Type B pancreatic cell (in vitro differentiated cells): Measurements from ENCODE around the gene AFTPH. TPM values are rescaled to one million over a fixed set of nuclear protein-coding genes. Genes with fewer than 3 reads are reported as not detected.

Experiments used
- DNase-seq: peaks from one replicate; pipeline ENCODE4 v3.0.0; 2021; ENCODE audit warnings: mixed read lengths; ENCODE audit not compliant: unreplicated experiment; ENCODE audit errors: extremely low spot score
- H3K27ac Mint-ChIP-seq: 2 replicates; pipeline ENCODE4 v1.8.0; 2021; ENCODE audit warnings: mild to moderate bottlenecking, mixed read lengths
- H3K27me3 Mint-ChIP-seq: 2 replicates; pipeline ENCODE4 v1.8.0; 2021; ENCODE audit warnings: mixed read lengths
- H3K36me3 Mint-ChIP-seq: 2 replicates; pipeline ENCODE4 v1.8.0; 2021; ENCODE audit warnings: mixed read lengths
- H3K4me1 Mint-ChIP-seq: one replicate; pipeline ENCODE4 v1.8.0; 2021; ENCODE audit warnings: mixed read lengths; ENCODE audit not compliant: unreplicated experiment
- H3K4me3 Mint-ChIP-seq: 2 replicates; pipeline ENCODE4 v1.8.0; 2021; ENCODE audit warnings: mild to moderate bottlenecking, mixed read lengths
- H3K9me3 Mint-ChIP-seq: 2 replicates; pipeline ENCODE4 v1.8.0; 2021; ENCODE audit warnings: mixed read lengths
- CTCF ChIP-seq: fragments of 200-600 bp; sonication (generic); conservative IDR thresholded peaks from 2 replicates; pipeline ENCODE4 v1.5.0; 2021; ENCODE audit warnings: antibody characterized with exemption, mild to moderate bottlenecking
- microRNA-seq: library from miRNA; unstranded; fragments of <30 nt; microRNA quantifications from one replicate; pipeline ENCODE4, GENCODE V29; 2020
- total RNA-seq: library from RNA; stranded (reverse); gene quantifications from 2 replicates; pipeline ENCODE4 v1.2.1, GENCODE V29; 2021; ENCODE audit warnings: low replicate concordance

The AFTPH gene
- total RNA-seq, 1 donor from 2014 or later, result 26.4 TPM

GRCh38 chr2:64637931-64638330 lies 113.8 kb downstream of the AFTPH start:
- Mint-ChIP-seq H3K9me3 (no peaks in the 10 kb centered on the region), H3K27me3 (no peaks in the 10 kb centered on the region), H3K4me1 (peaks cover 75% of the 10 kb centered on the region), H3K27ac (peak overlapping the region; percentile 25), H3K36me3 (peaks cover 26% of the 10 kb centered on the region), H3K4me3 (no peak overlapping the region)
- DNase-seq, result no peak
- TF ChIP-seq CTCF, result no peak

- TF ChIP-seq CTCF, result no peak
- Mint-ChIP-seq H3K4me1 (peaks cover 77% of the 10 kb centered on the region), H3K36me3 (peaks cover 23% of the 10 kb centered on the region), H3K27me3 (no peaks in the 10 kb centered on the region), H3K27ac (peak overlapping the region; percentile 25), H3K4me3 (no peak overlapping the region), H3K9me3 (no peaks in the 10 kb centered on the region)
- no peak for DNase-seq
These were observed 114.5 kb downstream of the AFTPH start for GRCh38 chr2:64638502-64639120.

- H3K4me1 Mint-ChIP-seq, result peaks cover 78% of the 10 kb centered on the region
- no peak for DNase-seq
- H3K27me3 Mint-ChIP-seq, result no peaks in the 10 kb centered on the region
- peak overlapping the region; percentile 26 for H3K4me3 Mint-ChIP-seq
- no peak for TF ChIP-seq CTCF
- H3K9me3 Mint-ChIP-seq, result no peaks in the 10 kb centered on the region
- peaks cover 15% of the 10 kb centered on the region for H3K36me3 Mint-ChIP-seq
- H3K27ac Mint-ChIP-seq, result peak overlapping the region; percentile 49
These were observed 115.6 kb downstream of the AFTPH start for GRCh38 chr2:64639691-64640090.

GRCh38 chr2:64640153-64641044 lies 116.3 kb downstream of the AFTPH start:
- Mint-ChIP-seq H3K4me3 (peak overlapping the region; percentile 26), H3K36me3 (peaks cover 15% of the 10 kb centered on the region), H3K27me3 (no peaks in the 10 kb centered on the region), H3K9me3 (no peaks in the 10 kb centered on the region), H3K4me1 (peaks cover 84% of the 10 kb centered on the region), H3K27ac (peak overlapping the region; percentile 49)
- TF ChIP-seq CTCF, result no peak
- no peak for DNase-seq

- peak overlapping the region; percentile 83 for H3K27ac Mint-ChIP-seq
- H3K9me3 Mint-ChIP-seq, result no peaks in the 10 kb centered on the region
- peaks cover 84% of the 10 kb centered on the region for H3K4me1 Mint-ChIP-seq
- H3K27me3 Mint-ChIP-seq, result no peaks in the 10 kb centered on the region
- DNase-seq, result no peak
- no peak for TF ChIP-seq CTCF
- H3K4me3 Mint-ChIP-seq, result peak overlapping the region; percentile 46
- peaks cover 6% of the 10 kb centered on the region for H3K36me3 Mint-ChIP-seq
These were observed 117.5 kb downstream of the AFTPH start for GRCh38 chr2:64641599-64641998.

Small RNA genes lying within 50 kb of the gene (microRNA-seq; reads per million reads assigned to microRNA genes)
- not detected for gene MIR4434

Other genes with a start within 250 kb of the AFTPH start
- 19.2 and 20.3 TPM in 2 replicates for gene LGALSL, start 70.2 kb upstream of the AFTPH start, total RNA-seq
- 19.2 and 26.2 TPM in 2 replicates for gene SERTAD2, start 129.6 kb downstream of the AFTPH start, total RNA-seq